ENCODE data around the gene IL16.
"Not testable (repeated sequence)": the region's sequence is repeated elsewhere in the genome, so short reads cannot be mapped to it uniquely, and the experiment has no call there.

The IL16 gene

DNA sequence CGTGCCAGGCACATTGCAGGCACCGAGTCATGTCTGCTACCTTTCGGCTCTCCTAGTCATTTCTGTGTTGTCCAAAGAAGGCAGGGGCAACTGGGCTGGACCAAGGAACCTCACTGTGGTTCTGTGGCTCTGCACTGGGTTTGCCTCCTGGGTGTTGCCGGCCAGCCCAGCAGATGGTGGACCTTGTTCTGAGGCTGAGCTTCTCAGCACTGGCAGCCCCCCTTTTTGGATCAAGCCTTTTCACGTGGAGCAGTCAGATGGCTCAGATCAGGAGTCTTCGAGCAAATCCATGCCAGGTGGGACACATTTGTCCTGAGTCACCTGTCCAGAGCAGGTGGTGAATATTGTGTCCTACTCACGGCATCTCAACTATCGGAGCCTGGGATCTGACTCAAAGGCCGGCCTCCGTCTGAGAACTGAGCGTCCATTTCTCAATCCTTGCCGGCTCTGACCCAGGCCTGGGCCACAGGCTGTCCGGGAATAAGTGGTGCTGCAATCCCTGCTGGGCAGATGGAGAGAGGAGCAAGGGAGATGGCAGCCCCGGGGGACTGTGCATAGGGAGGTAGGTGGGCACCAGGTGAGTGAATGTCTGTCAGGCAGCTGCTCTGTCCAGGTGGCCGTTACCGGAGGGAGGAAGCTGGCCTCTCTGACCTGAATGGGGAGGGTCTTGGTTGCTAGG is at the start of gene IL16:
Gene IL16 (plus strand): TSS at position 304 of the 679 bp plus-strand sequence. CDS start 28,521 bp downstream, outside the sequence.
- no peak for DNase-seq (ENCODE audit: low read depth in 1 of 2, low spot score in 1 of 2)

DNA sequence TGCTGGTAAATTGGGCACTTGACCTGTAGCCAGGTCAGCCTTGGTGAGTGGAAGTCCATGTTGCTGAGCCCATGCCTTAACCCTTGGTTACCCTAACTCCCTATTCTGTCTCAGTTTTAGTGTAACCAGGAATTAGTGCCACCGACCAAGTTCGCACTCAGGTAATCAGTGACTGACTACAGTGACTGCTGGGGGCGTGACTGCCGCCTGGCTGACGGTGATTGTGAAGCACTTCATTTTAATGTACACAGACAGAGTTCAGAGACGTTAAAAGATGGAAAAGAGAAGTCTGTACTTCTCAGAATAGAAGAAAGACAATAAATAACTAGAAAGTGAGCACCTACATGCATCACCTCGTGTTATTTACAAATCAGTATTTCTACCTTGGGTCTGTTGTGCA is 45.3 kb upstream of the IL16 start:
- DNase-seq (ENCODE audit: low read depth in 1 of 2, low spot score in 1 of 2), result no peak

DNA sequence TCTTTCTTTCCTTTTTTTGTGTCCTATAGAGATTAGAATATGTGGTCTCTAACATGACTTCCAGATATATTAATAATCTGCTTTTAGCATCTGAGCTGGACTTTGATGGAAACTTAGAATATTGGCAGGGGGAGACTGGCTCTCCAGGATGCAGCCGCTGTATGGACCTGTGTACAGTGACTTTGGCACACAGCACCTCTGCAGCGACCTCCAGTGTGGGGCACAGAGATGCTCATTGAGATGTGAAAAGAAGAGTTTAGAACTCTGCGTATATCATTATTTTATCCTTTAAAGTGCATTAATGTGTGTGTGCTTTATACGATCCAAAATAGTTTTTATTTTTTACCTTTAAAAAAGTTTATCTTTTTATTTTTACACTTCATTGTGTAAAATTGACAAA is 44.3 kb upstream of the IL16 start:
- DNase-seq (ENCODE audit: low read depth in 1 of 2, low spot score in 1 of 2), result no peak

DNA sequence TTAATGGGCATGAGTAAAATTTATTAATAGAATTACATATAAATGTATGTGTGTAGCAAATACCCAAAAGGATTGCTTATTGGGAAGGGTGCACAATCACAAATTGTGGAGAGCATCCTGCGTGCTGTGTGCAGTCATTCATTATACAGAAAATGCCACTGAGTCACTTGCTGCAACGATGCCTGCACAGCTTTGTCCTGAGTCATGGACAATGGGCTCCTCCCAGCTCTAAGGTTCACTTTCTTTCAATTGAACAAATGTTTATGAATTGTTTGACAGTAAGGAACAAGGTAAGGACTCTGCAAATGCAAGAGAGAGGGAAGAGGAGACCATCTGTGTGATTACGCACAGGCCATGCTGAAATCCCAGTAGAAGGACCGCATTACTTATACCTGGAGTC is 43.9 kb upstream of the IL16 start:
- no peak for DNase-seq (ENCODE audit: low read depth in 1 of 2, low spot score in 1 of 2)

DNA sequence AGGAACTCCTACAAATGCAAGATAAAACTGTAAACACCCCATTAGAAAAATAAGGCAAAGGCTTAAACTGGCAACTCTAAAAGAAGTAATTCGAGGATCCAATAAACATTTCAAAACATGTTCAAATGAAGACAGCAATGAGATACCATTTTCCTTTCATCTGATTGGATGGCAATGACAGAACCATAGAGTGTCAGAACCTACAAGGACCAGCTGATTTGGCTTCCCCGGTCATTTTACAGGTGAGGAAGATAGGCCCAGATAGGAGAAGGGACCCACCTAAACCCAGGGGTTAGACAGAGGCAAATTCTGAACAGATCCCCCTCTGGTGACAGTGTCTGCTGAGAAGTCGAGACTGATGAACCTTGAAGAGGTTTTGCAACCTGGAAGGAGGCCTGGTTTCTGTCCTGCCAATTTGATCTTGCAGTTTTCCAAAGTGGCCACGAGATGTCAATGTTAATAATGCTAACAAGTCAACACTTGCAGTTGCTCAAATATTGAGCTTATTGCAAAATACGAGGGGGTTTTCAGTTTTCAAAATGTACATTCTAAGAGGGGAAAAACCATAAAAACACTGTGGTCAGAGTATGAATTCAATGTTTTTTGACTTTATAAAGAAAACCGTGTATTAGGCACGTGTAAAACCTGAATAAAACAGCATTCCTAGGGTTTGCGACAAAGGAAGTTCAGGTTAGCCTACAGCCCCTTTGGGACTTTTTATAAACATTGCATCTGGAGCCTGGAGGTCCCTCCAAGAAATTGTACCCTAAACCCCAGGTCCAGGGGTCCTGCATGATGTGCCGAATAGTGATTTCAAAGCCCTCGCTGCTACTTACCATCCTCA is 41.1 kb upstream of the IL16 start:
- no peak for DNase-seq (ENCODE audit: low read depth in 1 of 2, low spot score in 1 of 2)

DNA sequence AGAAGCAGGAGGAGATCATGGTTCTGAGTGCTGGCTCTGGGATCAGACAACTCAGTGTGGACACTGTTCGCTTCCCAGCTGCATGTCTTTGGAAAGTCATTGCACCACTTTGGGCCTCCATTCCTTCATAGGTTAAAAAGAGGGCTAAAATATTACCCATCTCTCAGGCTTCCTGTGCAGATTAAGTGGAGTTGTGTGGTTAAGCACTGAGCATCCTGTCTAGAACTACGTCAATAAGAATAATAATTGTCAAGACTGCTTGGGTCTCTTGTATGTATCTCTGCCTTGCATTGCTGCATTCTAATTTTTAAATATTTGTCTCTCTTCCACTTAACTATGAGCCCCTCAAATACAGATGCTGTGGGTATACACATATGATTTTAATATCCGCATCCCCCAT is 40.4 kb upstream of the IL16 start:
- DNase-seq (ENCODE audit: low read depth in 1 of 2, low spot score in 1 of 2), result no peak

DNA sequence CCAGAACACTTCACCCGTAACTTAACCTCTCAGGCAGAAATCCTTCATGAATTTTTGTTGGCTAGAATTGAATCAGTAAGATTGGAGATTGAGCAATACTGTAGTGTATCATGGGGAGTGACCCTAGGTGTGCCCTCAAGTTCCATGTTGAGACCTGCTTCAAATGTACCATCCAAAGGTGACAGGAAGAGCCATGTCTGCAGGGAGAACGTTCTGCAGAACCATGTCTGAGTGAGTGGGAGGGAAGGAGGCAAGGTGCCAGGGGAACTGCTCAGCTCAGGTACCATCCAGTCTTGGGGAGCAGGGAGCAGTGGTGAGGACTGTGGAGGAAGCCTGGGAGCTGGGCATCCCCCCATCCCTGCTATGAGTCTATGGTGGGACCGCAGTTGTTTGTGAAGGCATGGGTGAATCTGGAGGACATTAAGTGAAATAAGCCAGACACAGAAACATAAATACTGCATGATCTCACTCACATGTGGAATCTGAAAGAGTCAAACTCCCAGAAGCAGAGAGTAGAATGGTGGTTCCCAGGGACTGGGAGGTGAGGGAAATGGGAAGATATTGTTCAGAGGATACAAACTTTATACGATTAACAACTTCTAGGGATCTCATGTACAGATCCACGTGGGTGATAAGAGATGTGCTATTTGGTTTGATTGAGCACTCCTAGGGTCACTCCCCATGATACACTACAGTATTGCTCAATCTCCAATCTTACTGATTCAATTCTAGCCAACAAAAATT is 39.3 kb upstream of the IL16 start:
- DNase-seq (ENCODE audit: low read depth in 1 of 2, low spot score in 1 of 2), result no peak

DNA sequence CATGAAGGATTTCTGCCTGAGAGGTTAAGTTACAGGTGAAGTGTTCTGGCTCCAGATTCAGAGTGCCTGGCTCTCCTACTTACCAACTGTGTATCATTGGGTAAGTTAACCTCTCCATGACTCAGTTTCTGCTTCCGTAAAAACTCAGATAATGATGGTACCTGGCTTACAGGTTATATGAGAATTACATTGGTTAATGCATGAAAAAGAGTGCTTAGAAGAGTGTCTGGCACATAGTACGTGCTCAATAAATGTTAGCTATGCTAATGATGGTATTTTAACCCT is 38.8 kb upstream of the IL16 start:
- no peak for DNase-seq (ENCODE audit: low read depth in 1 of 2, low spot score in 1 of 2)

DNA sequence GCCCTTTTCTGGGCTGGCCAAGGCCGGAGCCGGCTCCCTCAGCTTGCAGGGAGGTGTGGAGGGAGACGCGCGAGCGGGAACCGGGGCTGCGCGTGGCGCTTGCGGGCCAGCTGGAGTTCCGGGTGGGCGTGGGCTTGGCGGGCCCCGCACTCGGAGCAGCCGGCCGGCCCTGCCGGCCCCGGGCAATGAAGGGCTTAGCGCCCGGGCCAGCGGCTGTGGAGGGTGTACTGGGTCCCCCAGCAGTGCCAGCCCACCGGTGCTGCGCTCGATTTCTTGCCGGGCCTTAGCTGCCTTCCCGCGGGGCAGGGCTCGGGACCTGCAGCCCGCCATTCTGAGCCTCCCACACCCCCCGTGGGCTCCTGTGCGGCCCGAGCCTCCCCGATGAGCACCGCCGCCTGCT is 38.1 kb upstream of the IL16 start:
- not testable (repeated sequence) for DNase-seq (ENCODE audit: low read depth in 1 of 2, low spot score in 1 of 2)

DNA sequence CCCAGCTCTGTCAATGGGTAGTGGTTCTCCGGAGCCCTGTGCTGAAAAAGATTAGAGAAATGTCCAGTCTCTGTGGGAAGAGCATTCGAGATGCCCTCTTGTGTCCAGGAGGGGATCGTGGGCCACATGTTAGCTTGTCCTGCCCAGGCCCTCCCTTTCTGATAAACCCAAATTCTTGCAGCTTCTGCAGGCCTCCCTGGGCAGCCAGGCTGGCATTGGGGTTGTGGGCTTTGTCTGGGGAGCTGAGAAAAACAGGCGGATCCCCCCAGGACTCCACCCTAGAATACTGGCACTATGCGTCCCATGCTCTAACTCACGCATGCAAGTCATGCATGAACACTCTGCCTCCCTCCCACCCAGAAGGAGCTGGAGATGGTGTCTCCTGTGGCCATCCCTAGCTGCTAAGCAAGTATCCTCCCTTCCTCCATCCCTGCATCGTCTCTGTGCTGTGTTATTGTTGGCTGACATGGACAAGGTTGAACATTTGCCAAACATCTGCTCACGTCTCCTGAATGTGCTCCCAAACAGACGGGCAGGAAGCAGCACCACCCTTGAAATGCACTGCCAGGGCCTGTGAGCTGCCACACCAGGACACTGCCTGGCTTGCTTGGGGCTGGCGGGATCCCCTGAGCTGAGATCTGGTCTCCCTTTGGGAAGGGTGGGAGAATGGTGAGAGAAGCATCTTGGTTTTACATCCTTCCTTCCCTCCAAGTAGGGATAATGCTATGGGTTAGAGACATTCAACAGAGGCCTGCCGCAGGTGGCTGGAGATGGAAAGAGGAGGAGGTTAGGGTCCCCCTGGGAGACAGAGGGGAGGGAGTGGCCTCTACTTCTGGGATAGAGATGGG is 36.1 kb upstream of the IL16 start:
- no peak for DNase-seq (ENCODE audit: low read depth in 1 of 2, low spot score in 1 of 2)

DNA sequence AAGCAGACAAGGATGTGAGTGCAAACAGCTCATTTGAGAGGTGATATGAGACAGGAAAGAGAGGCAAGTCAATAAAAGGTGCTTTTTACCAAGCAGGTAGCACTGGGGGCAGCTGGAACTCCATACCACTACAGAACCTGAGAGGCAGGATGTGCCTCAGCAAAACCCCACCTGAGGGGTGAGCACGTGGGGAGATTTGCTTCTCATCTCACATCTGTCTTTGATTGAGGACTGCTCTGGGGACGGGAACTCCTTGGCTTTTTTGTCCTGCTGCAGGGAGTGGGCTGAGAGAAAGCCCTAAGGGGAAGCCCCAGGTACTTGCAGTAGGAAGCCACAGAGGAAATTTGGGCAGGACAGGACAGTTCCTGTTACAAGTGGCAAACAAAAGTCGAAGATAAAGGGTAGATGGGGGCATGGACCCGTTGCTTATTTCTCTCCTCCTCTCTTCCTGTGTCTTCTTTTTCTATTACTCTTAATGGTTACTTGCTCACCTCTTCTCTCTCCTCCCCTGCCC is 35.5 kb upstream of the IL16 start:
- no peak for DNase-seq (ENCODE audit: low read depth in 1 of 2, low spot score in 1 of 2)

DNA sequence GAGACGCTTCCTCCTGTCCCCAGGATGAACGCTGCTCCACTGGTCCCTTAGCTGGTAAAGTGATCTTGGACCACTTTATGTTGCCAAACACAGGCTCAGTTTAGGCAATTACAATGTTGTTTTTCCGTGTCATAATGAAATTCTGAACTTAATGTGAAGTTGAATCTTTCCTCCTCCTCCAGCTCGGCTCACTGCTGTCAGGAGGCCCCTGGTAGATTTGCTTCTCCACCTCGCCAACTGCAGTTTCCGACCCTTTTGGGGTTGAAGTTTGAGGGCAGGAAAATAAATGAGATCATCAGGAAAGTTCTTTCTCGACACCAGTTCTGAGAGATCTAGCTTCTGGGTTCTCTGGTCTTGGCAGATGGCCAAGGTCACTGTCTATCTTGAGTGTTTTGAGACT is 34.8 kb upstream of the IL16 start:
- no peak for DNase-seq (ENCODE audit: low read depth in 1 of 2, low spot score in 1 of 2)

DNA sequence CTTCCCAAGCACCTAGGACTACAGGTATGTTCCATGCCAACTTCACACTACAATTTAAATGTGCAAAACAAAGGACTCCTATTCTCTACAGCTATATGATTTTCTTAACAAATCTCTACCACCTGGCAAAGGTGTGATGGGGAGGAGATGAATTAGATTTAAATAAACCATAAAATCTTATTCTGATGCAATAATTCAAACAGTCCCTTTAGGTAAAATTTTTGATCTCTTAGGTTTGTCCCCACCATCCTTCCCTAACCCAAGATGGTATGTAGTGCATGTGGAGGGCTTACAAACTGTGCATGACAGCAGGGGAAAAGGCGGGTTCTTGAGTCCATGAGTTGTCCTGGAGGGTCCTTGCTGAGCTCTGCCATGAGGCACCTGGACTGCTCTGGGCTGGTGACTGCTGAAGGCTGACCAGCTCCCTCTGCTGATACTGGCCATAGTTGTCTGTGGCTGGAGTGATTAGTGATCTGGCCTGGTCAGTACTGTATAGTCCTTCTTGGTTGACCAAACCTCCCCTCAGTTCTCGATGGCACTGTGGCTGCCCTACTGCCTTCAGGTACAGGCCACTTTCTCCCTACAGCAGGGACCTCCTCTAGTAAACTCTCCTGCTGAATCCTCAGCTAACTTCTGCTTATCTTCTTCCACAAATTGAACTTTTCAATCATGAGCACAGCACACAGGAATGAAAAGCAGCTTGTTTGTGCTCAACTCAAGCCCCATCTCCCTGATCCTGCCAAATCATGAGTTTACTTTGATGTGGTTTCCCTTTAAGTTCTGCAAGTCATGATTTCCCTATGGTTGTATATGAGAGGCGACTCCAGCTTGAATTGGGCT is 32.5 kb upstream of the IL16 start:
- no peak for DNase-seq (ENCODE audit: low read depth in 1 of 2, low spot score in 1 of 2)

DNA sequence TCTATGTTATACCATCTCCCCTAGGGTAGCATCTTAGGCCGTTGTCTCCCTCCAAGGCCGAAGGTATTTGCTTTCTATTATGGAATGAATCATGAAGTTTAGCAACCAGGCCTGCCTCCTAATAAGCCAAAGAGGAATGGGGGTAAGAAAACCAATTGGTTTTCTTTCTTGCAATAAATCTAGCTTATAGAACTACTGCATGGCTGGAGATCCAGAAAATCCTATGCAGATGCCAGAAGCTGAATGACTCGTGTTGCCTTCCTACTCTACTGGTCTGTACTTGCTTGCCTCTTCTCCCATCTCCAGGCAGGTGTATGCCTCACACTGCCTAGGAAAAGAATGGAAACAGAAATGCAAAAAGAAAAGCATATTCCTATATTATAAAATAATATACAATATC is 31.1 kb upstream of the IL16 start:
- DNase-seq (ENCODE audit: low read depth in 1 of 2, low spot score in 1 of 2), result no peak

DNA sequence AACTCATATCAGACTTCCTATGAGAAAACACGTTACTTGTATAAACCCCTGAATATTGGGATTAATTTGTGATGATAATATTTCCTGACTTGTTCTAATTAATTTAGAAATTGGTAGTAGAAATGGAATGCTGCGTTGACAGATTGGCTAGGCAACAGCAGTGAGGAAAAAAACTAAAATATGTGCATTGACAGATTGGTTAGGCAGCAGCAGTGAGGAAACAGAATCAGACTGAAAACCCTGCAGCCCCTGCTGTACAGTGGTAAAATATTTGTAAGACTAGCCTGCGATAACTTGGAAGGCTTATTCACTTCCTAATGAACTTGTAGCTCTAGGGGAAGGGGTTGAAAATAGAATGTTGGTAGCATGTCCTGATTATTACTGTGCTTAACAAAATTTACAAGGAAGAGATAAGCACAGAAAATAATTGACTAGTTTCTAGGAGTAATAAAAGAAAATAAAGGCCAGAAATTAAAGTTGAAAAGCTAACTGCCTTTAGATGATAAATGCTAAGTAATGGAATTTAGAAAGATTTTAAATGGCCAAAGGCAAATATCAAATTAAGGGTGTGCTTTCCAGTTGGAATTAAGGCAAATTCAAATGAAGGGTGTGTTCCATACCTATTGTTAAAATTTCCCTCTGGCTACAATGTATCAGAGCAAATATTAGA is 29.9 kb upstream of the IL16 start:
- no peak for DNase-seq (ENCODE audit: low read depth in 1 of 2, low spot score in 1 of 2)

DNA sequence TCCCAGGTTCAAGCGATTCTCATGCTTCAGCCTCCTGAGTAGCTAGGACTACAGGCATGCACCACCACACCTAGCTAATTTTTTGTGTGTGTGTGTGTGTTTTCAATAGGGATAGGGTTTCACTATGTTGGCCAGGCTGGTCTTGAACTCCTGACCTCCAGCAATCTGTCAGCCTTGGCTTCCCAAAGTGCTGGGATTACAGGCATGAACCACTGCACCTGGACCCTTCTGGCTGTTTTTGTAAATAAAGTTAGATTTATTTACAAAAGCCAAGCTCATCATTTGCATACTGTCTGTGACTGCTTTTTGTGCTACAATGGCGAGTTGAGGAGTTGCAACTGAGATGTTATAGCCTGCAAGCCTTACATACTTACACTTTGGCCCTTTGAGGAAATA is 28.6 kb upstream of the IL16 start:
- no peak for DNase-seq (ENCODE audit: low read depth in 1 of 2, low spot score in 1 of 2)

DNA sequence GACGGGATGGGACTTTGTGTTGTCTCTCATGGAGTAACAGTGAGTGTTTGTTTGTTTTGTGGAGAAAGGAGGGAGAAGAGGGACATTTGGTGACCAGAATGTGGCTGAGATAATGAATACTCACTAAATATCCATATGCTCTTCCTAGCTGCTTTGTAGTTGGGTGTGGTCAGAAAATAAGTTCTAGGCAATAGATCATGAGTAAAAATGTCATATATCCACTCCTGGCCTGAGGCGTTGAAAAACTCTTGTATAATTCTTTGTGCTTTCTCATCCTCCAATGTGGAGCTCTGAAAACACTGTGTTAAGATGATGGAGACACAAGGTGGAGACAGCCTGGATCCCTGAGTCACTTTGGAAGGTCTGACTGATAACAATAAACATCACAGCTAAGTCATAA is 28.0 kb upstream of the IL16 start:
- no peak for DNase-seq (ENCODE audit: low read depth in 1 of 2, low spot score in 1 of 2)

DNA sequence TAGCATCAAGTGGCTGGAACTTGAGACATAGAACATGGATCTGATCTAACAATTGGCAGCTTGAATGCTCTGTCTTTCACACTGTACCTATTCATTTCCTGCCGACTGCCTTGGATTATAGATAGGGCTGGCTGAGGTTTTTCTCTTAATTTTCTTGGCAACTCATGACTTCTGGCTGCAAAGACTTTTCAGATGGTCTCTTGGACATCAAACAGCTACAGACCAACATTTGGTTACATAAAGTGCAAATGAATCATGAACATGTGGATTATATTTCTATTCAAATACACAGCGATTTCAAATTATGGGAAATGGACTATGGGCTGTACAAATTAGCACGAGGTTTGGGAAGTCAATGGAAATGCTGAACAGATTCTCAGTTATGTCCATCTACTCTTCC is 26.2 kb upstream of the IL16 start:
- DNase-seq (ENCODE audit: low read depth in 1 of 2, low spot score in 1 of 2), result no peak

DNA sequence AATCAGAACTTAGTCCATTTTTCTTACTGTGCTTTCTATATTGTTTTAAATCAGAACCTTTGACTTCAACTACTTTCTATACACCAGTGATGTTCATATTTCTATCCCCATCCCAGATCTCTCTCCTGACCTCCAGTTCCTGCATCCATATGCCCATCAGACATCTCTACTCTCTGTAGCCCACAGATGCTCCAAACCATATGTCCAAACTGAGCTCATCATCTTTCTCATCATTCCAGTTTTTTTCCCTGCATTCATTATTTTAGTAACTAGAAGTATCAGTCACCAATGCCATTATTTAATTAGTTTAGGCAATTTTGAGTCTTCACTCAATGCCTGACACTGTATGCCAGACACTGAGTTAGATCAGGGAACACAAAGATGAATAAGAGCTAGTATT is 25.4 kb upstream of the IL16 start:
- no peak for DNase-seq (ENCODE audit: low read depth in 1 of 2, low spot score in 1 of 2)
